Measurements from ENCODE around the gene GP1BA. TPM values are rescaled to one million over a fixed set of nuclear protein-coding genes. Genes with fewer than 3 reads are reported as not detected.

The GP1BA gene
- total and polyA plus RNA-seq, 10 of the 15 experiments (the other 5 are each of a cell fraction or from before 2014, with no cell fraction given), result 0.04 to 0.67 (median 0.28) TPM; not detected in 1

DNA sequence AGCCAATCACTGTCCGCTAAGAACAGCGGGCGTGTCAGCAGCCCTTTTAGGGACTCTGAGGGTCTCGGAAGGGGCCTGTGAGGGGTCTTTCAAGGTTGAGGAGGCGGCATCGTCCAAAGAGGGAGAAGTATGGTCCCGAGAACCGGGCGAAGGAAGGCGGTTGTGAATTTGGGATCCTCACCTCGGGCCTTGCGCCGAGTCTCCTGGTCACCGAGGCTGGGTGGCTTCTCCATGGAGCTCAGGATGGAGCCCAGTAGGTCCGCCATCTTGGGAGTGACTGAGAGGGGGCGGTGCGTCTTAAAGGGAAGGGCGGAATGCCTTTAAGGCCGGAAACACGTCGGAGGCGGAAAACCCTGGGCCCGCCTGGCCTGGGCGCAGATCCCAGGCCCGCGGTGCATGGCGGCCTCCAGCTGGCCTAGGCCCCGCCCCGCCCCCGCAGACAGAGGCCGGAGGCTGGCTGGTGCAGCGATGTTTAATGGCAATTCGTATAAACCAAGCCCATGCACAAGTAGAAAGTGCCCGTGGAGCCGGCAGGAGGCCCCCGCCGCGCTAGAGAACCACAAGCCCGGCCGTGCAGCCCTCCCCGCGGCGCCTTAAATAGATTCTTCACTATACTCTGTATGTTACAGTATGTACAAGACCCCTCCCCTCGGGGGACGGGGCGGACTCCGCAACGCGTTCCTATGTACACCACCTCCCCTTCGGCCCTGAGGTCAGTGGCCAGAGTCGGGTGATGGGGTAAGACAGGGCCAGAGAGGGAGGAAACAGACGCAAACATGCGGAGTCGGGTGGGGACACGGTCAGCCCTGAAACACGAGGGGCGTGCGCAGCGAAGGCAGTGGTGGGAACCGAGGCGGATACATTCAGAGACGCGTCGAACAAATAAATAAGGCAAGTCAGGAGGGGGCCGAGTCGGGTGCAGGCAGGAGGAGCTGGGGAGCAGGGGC is 35.7 kb downstream of the GP1BA start, which contains the start of gene SPAG7 (continued):
- TF ChIP-seq ETV6 (conservative IDR thresholded peaks at IDR 0.05 in 1 of 2, IDR thresholded peaks at IDR 0.05 in 1 of 2; ENCODE audit: borderline replicate concordance in 1 of 2, low read depth in 1 of 2) (no peak), STAT3 (IDR thresholded peaks at IDR 0.05; ENCODE audit: low read depth, low read length) (no peak), ZNF622 (IDR thresholded peaks at IDR 0.05) (no peak), SP1 (IDR thresholded peaks at IDR 0.05; ENCODE audit: low read depth, low read length) (no peak), MYC (IDR thresholded peaks at IDR 0.05; ENCODE audit: insufficient read depth, insufficient read length, insufficient replicate concordance, low read length, severe bottlenecking) (no peak), IKZF1 (conservative IDR thresholded peaks at IDR 0.05) (peak; percentile 79), JUND (IDR thresholded peaks at IDR 0.05; ENCODE audit: low read depth, low read length) (no peak), BHLHE40 (IDR thresholded peaks at IDR 0.05; ENCODE audit: borderline replicate concordance in 1 of 2, low read depth in 2 of 2, low read length in 1 of 2) (peak; percentile 19 to 54; a peak in 3 of 4 replicates), SMC3 (IDR thresholded peaks at IDR 0.05; ENCODE audit: borderline replicate concordance, low read length) (peak; percentile 28; the same call in 1 of the 2 replicates), CHD1 (IDR thresholded peaks at IDR 0.05; ENCODE audit: low read depth, low read length) (no peak), CBFB (IDR thresholded peaks at IDR 0.05; ENCODE audit: low read depth) (peak; percentile 72; the same call in 1 of the 2 replicates), BMI1 (IDR thresholded peaks at IDR 0.05; ENCODE audit: borderline replicate concordance) (no peak), CBX3 (IDR thresholded peaks at IDR 0.05; ENCODE audit: borderline replicate concordance, low read depth) (no peak), CEBPB (IDR thresholded peaks at IDR 0.05; ENCODE audit: borderline replicate concordance in 1 of 2, low read depth in 2 of 2, low read length in 2 of 2) (no peak), SIX5 (IDR thresholded peaks at IDR 0.05; ENCODE audit: low read depth, low read length, severe bottlenecking) (peak; percentile 15), EGR1 (IDR thresholded peaks at IDR 0.05; ENCODE audit: borderline replicate concordance in 1 of 2, low read depth in 2 of 2, low read length in 2 of 2) (peak; percentile 10 to 92), KAT2A (conservative IDR thresholded peaks at IDR 0.05; ENCODE audit: control insufficient read depth, low read depth, low read length) (no peak), CBX5 (IDR thresholded peaks at IDR 0.05; ENCODE audit: low read depth) (no peak), SMAD1 (IDR thresholded peaks at IDR 0.05; ENCODE audit: low read depth, partially characterized antibody) (peak; percentile 67), MTA3 (IDR thresholded peaks at IDR 0.05; ENCODE audit: borderline replicate concordance, low read length) (no peak; the same call in 1 of the 2 replicates), TAF1 (IDR thresholded peaks at IDR 0.05; ENCODE audit: borderline replicate concordance, low read depth, low read length) (peak; percentile 96), RUNX3 (IDR thresholded peaks at IDR 0.05; ENCODE audit: low read length) (peak; percentile 22), ZZZ3 (IDR thresholded peaks at IDR 0.05; ENCODE audit: control insufficient read depth, insufficient read length, low read depth) (no peak), BCL11A (IDR thresholded peaks at IDR 0.05; ENCODE audit: low read depth, low read length) (no peak), KLF5 (IDR thresholded peaks at IDR 0.05; ENCODE audit: partially characterized antibody) (peak; percentile 14), HDAC2 (IDR thresholded peaks at IDR 0.05) (no peak), ZNF207 (IDR thresholded peaks at IDR 0.05; ENCODE audit: borderline replicate concordance) (peak; percentile 44; the same call in 1 of the 2 replicates), HDGF (IDR thresholded peaks at IDR 0.05) (peak; percentile 81; the same call in 1 of the 2 replicates)
- TF ChIP-seq, protein P1, sequence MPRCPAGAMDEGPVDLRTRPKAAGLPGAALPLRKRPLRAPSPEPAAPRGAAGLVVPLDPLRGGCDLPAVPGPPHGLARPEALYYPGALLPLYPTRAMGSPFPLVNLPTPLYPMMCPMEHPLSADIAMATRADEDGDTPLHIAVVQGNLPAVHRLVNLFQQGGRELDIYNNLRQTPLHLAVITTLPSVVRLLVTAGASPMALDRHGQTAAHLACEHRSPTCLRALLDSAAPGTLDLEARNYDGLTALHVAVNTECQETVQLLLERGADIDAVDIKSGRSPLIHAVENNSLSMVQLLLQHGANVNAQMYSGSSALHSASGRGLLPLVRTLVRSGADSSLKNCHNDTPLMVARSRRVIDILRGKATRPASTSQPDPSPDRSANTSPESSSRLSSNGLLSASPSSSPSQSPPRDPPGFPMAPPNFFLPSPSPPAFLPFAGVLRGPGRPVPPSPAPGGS (IDR thresholded peaks at IDR 0.05; ENCODE audit: borderline replicate concordance, insufficient read depth, low read depth, low read length, poor library complexity, severe bottlenecking), result peak; percentile 67
